T-cell (primary cell): Measurements from ENCODE around the gene DDX10. TPM values are rescaled to one million over a fixed set of nuclear protein-coding genes. Genes with fewer than 3 reads are reported as not detected.
A peak's percentile ranks its signal among the peaks of the same experiment; 100 is the strongest.

ENCODE experiments used
- ATAC-seq, 4 experiments: fragments of 200-7000 bp in 3 of 4; fragments of 150-1000 bp in 1 of 4; cut with Tn5 transposase; replicated peaks in 1 of 4; 1 replicate in 3 of 4; 2 replicates in 1 of 4; pipeline ENCODE4 v1.10.0; 2021; ENCODE audit warnings: moderate library complexity in 3 of 4, mild to moderate bottlenecking in 2 of 4, moderate number of reproducible peaks in 1 of 4
- CTCF ChIA-PET, 2 donors: fragments of 300-600 bp; sonication (Branson Sonifier 250); formaldehyde crosslinking; loops; one replicate each; lab custom pipeline; 2022; ENCODE audit warnings: antibody characterized with exemption in 2 of 2; lab: Charles Lee
- POLR2A ChIA-PET, 2 donors: fragments of 300-600 bp; sonication (Branson Sonifier 250); formaldehyde crosslinking; loops; one replicate each; lab custom pipeline; 2022; ENCODE audit warnings: antibody characterized with exemption in 2 of 2; lab: Charles Lee
- DNase-seq, 35 experiments: peaks; one replicate each; pipeline versions ENCODE4 v3.0.0 to v3.0.0-alpha.2; 2013 to 2023
- H3K27ac ChIP-seq: one replicate; pipeline ENCODE4 v1.5.1; 2013; ENCODE audit warnings: low read length
- H3K27me3 ChIP-seq, 2 experiments: replicated peaks in 1 of 2; 1 replicate in 1 of 2; 2 replicates in 1 of 2; pipeline versions ENCODE4 v1.6.1 to v1.7.0; 2013; ENCODE audit warnings: low read length in 1 of 2, mixed read lengths in 1 of 2; ENCODE audit not compliant: control insufficient read depth in 2 of 2, insufficient read depth in 2 of 2; ENCODE audit errors: extremely low read depth in 1 of 2
- H3K36me3 ChIP-seq, 2 donors: 1 replicate in 1 of 2; 2 replicates in 1 of 2; pipeline versions ENCODE4 v1.6.1 to v1.7.0; 2013; ENCODE audit warnings: low read length in 1 of 2; ENCODE audit not compliant: control insufficient read depth in 2 of 2, insufficient read depth in 1 of 2; ENCODE audit errors: extremely low read depth in 1 of 2
- H3K4me1 ChIP-seq, 2 experiments: 1 replicate in 1 of 2; 2 replicates in 1 of 2; pipeline versions ENCODE4 v1.6.1 to v1.7.0; 2013; ENCODE audit warnings: low read length in 2 of 2, mixed read lengths in 1 of 2; ENCODE audit not compliant: insufficient read depth in 2 of 2, control insufficient read depth in 1 of 2; ENCODE audit errors: extremely low read depth in 1 of 2
- H3K4me3 ChIP-seq, 2 donors: 1 replicate in 1 of 2; 2 replicates in 1 of 2; pipeline versions ENCODE4 v1.5.1 to v1.7.0; 2013; ENCODE audit warnings: mild to moderate bottlenecking in 2 of 2, low read length in 1 of 2, moderate library complexity in 1 of 2; ENCODE audit not compliant: control insufficient read depth in 1 of 2; ENCODE audit errors: extremely low read depth in 1 of 2
- H3K9me3 ChIP-seq: 2 replicates; pipeline ENCODE4 v1.7.0; 2013
- H3K27ac Mint-ChIP-seq, 2 donors: one replicate each; pipeline ENCODE4 v1.8.0; 2020 to 2021; ENCODE audit warnings: mild to moderate bottlenecking in 2 of 2, mixed read lengths in 2 of 2
- H3K27me3 Mint-ChIP-seq, 2 donors: one replicate each; pipeline ENCODE4 v1.8.0; 2021 to 2022; ENCODE audit warnings: mixed read lengths in 2 of 2
- H3K36me3 Mint-ChIP-seq: one replicate; pipeline ENCODE4 v1.8.0; 2021; ENCODE audit warnings: mixed read lengths
- H3K4me1 Mint-ChIP-seq, 3 donors: one replicate each; pipeline ENCODE4 v1.8.0; 2020 to 2022; ENCODE audit warnings: mixed read lengths in 3 of 3, mild to moderate bottlenecking in 1 of 3
- H3K4me3 Mint-ChIP-seq, 3 donors: one replicate each; pipeline ENCODE4 v1.8.0; 2020 to 2022; ENCODE audit warnings: mild to moderate bottlenecking in 3 of 3, mixed read lengths in 3 of 3, moderate library complexity in 3 of 3
- H3K9me3 Mint-ChIP-seq, 3 donors: one replicate each; pipeline ENCODE4 v1.8.0; 2020 to 2022; ENCODE audit warnings: mixed read lengths in 3 of 3
- WGBS: methylation state at CpG from one replicate; pipeline ENCODE4 v1.1.5; 2013; ENCODE audit warnings: missing lambda C conversion rate; ENCODE audit not compliant: insufficient coverage; 5-methylcytosine and 5-hydroxymethylcytosine counted together
- total RNA-seq, 35 experiments: library from RNA in 6 of 35; stranded (reverse) in 6 of 35; fragments of 120-200 nt in 1 of 35; gene quantifications; one replicate each; pipeline versions ENCODE4 v1.2.1 to v1.2.4 and lab custom pipeline; 2013 to 2026

DDX10 gene
- total RNA-seq, 5 donors from 2014 or later (not counting 1 experiment from before 2014, with no cell fraction given), result 23.5 to 30.0 (median 27.0) TPM

GRCh38 chr11:108666373-108666772 lies 1.5 kb downstream of the DDX10 start:
- no peak overlapping the region for H3K27ac Mint-ChIP-seq

GRCh38 chr11:108669286-108669685 lies 4.4 kb downstream of the DDX10 start:
- H3K36me3 Mint-ChIP-seq, result peaks cover 22% of the 10 kb centered on the region
- 100% methylated on average over 1 of the region's 2 CpGs for WGBS
- no peak overlapping the region for H3K4me3 Mint-ChIP-seq
- Histone ChIP-seq H3K27ac (no peak overlapping the region), H3K27me3 (no peaks in the 10 kb centered on the region), H3K36me3 (peaks cover 0 to 8% of the 10 kb centered on the region in 2 donors), H3K9me3 (no peaks in the 10 kb centered on the region), H3K4me3 (no peak overlapping the region), H3K4me1 (peaks cover 14 to 18% of the 10 kb centered on the region in 2 experiments)
- no peaks in the 10 kb centered on the region for H3K27me3 Mint-ChIP-seq
- peaks cover 62 to 69% (median 65%) of the 10 kb centered on the region in 3 donors for H3K4me1 Mint-ChIP-seq
- no peak for ATAC-seq
- H3K27ac Mint-ChIP-seq, result no peak overlapping the region
- POLR2A ChIA-PET, result interaction anchor here in 1 of 2 donors (0.9 kb wide), 1 partner anchor 11 kb away, joined by 3 read pairs; no protein-coding TSS in a partner anchor
- no peak for DNase-seq
- H3K9me3 Mint-ChIP-seq, result no peaks in the 10 kb centered on the region
- CTCF ChIA-PET, result interaction anchor here in 1 of 2 donors (1.1 kb wide), 1 partner anchor 16 kb away, joined by 3 read pairs; no protein-coding TSS in a partner anchor

More at GRCh38 chr11:108666373-108666772, 1.5 kb downstream of the DDX10 start:
- H3K27me3 ChIP-seq, result no peaks in the 10 kb centered on the region
- H3K4me3 Mint-ChIP-seq, result peak overlapping the region; percentile 93 to 100 (median 100)
- CTCF ChIA-PET, result interaction anchor here (0.9 to 1.0 kb wide), 2 partner anchors 10 to 17 kb away, joined by 3 to 4 read pairs; no protein-coding TSS in a partner anchor
- H3K36me3 ChIP-seq, result peaks cover 0 to 5% of the 10 kb centered on the region in 2 donors
- H3K9me3 Mint-ChIP-seq, result no peaks in the 10 kb centered on the region
- H3K4me1 Mint-ChIP-seq, result peaks cover 51 to 57% (median 53%) of the 10 kb centered on the region in 3 donors
- H3K4me1 ChIP-seq, result peaks cover 15 to 23% of the 10 kb centered on the region in 2 experiments
- H3K9me3 ChIP-seq, result no peaks in the 10 kb centered on the region
- H3K27ac ChIP-seq, result no peak overlapping the region
- no peaks in the 10 kb centered on the region for H3K27me3 Mint-ChIP-seq
- ATAC-seq (no peak), DNase-seq (no peak)
- H3K4me3 ChIP-seq, result no peak overlapping the region
- POLR2A ChIA-PET, result interaction anchor here in 1 of 2 donors (0.8 kb wide), 1 partner anchor 442 kb away, joined by 4 read pairs; no protein-coding TSS in a partner anchor
- WGBS, result 83% methylated on average over 4 of the region's 7 CpGs
- peaks cover 17% of the 10 kb centered on the region for H3K36me3 Mint-ChIP-seq

DNA sequence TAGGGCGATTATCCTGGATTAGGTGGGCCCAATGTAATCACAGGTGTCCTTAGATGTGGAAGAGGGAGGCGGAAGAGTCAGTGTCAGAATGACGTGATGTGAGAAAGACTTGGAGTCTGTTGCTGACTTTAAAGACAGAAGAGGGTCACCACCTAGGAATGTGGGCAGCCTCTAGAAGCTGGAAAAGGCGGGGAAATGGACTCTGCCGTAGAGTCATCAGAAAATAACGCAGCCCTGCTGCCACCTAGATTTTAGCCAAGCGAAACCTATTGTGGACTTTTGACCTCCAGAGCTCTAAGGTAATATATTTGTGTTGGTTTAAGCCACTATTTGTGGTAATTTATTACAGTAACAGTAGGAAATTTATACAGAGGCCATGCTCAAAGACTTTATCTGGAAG lies 4.8 kb downstream of the DDX10 start:
- H3K9me3 Mint-ChIP-seq, result no peaks in the 10 kb centered on the region
- Histone ChIP-seq H3K4me1 (peaks cover 13 to 14% of the 10 kb centered on the region in 2 experiments), H3K27ac (no peak overlapping the region), H3K27me3 (no peaks in the 10 kb centered on the region), H3K36me3 (peaks cover 0 to 8% of the 10 kb centered on the region in 2 donors), H3K4me3 (no peak overlapping the region), H3K9me3 (no peaks in the 10 kb centered on the region)
- ChIA-PET POLR2A (interaction anchor here (0.6 to 0.9 kb wide), 2 partner anchors 12 to 63 kb away, joined by 3 to 4 read pairs; no protein-coding TSS in a partner anchor), CTCF (interaction anchor here in 1 of 2 donors (1.1 kb wide), 1 partner anchor 16 kb away, joined by 3 read pairs; no protein-coding TSS in a partner anchor)
- H3K27me3 Mint-ChIP-seq, result no peaks in the 10 kb centered on the region
- H3K27ac Mint-ChIP-seq, result no peak overlapping the region
- H3K4me1 Mint-ChIP-seq, result peaks cover 59 to 65% (median 60%) of the 10 kb centered on the region in 3 donors
- DNase-seq, result no peak
- ATAC-seq, result no peak
- H3K4me3 Mint-ChIP-seq, result no peak overlapping the region
- 93% methylated on average over 7 of the region's 7 CpGs for WGBS
- H3K36me3 Mint-ChIP-seq, result peaks cover 23% of the 10 kb centered on the region

- ChIA-PET CTCF (interaction anchor here in 1 of 2 donors (0.6 kb wide), 1 partner anchor 37 kb away, joined by 3 read pairs; no protein-coding TSS in a partner anchor), POLR2A (interaction anchor here in 1 of 2 donors (0.6 kb wide), 1 partner anchor 63 kb away, joined by 4 read pairs; no protein-coding TSS in a partner anchor)
- H3K4me1 Mint-ChIP-seq, result peaks cover 55 to 62% (median 55%) of the 10 kb centered on the region in 3 donors
- H3K4me3 Mint-ChIP-seq, result no peak overlapping the region
- H3K27me3 ChIP-seq, result no peaks in the 10 kb centered on the region
- no peak for ATAC-seq
- H3K4me3 ChIP-seq, result no peak overlapping the region
- H3K36me3 Mint-ChIP-seq, result peaks cover 30% of the 10 kb centered on the region
- H3K4me1 ChIP-seq, result peaks cover 11 to 13% of the 10 kb centered on the region in 2 experiments
- H3K9me3 ChIP-seq, result no peaks in the 10 kb centered on the region
- WGBS, result 100% methylated on average over 4 of the region's 4 CpGs
- H3K27me3 Mint-ChIP-seq, result no peaks in the 10 kb centered on the region
- H3K9me3 Mint-ChIP-seq, result no peaks in the 10 kb centered on the region
- peaks cover 1 to 13% of the 10 kb centered on the region in 2 donors for H3K36me3 ChIP-seq
- H3K27ac Mint-ChIP-seq, result no peak overlapping the region
- H3K27ac ChIP-seq, result no peak overlapping the region
- no peak for DNase-seq
These were observed 5.6 kb downstream of the DDX10 start for GRCh38 chr11:108670451-108670850.

- Histone ChIP-seq H3K4me3 (no peak overlapping the region), H3K9me3 (no peaks in the 10 kb centered on the region), H3K36me3 (peaks cover 9 to 26% of the 10 kb centered on the region in 2 donors), H3K27me3 (no peaks in the 10 kb centered on the region), H3K4me1 (peaks cover 0 to 5% of the 10 kb centered on the region in 2 experiments), H3K27ac (no peak overlapping the region)
- no peak overlapping the region for H3K4me3 Mint-ChIP-seq
- H3K9me3 Mint-ChIP-seq, result no peaks in the 10 kb centered on the region
- H3K36me3 Mint-ChIP-seq, result peaks cover 43% of the 10 kb centered on the region
- ATAC-seq (no peak), DNase-seq (no peak)
- no peak overlapping the region for H3K27ac Mint-ChIP-seq
- WGBS, result no CpG with 5 or more reads among the region's 3 CpGs
- CTCF ChIA-PET, result interaction anchor here in 1 of 2 donors (0.7 kb wide), 1 partner anchor 270 kb away, joined by 6 read pairs; no protein-coding TSS in a partner anchor
- H3K4me1 Mint-ChIP-seq, result peaks cover 39 to 45% (median 39%) of the 10 kb centered on the region in 3 donors
- POLR2A ChIA-PET, result interaction anchor here in 1 of 2 donors (0.6 kb wide), 1 partner anchor 174 kb away, joined by 9 read pairs; no protein-coding TSS in a partner anchor
- H3K27me3 Mint-ChIP-seq, result no peaks in the 10 kb centered on the region
These were observed 7.2 kb downstream of the DDX10 start for GRCh38 chr11:108672113-108672512.

DNA sequence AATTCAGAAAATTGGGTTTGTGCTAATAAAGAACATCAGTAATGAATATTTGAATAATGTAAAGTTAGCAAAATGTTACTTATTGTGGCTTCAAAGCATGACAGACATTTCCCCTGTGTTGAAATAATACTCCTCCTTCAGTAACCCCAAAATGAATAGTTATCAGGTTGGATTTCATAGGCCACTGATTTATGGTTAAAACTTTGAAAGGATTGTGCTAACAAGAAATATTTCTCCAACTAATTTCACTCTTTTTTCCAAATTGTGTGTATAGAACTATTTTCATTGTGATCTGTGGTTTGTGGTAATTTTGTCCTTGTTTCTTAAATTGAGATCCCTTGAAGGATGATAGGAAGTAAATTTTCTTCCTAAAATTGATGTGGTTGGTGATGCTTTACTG lies 7.9 kb downstream of the DDX10 start:
- Mint-ChIP-seq H3K4me1 (peaks cover 32 to 39% (median 32%) of the 10 kb centered on the region in 3 donors), H3K36me3 (peaks cover 45% of the 10 kb centered on the region), H3K27ac (no peak overlapping the region), H3K27me3 (no peaks in the 10 kb centered on the region), H3K9me3 (no peaks in the 10 kb centered on the region), H3K4me3 (no peak overlapping the region)
- Histone ChIP-seq H3K36me3 (peaks cover 9 to 28% of the 10 kb centered on the region in 2 donors), H3K27me3 (no peaks in the 10 kb centered on the region), H3K4me1 (no peaks in the 10 kb centered on the region), H3K27ac (no peak overlapping the region), H3K9me3 (no peaks in the 10 kb centered on the region), H3K4me3 (no peak overlapping the region)
- CTCF ChIA-PET, result no interaction called here
- DNase-seq, result no peak
- ATAC-seq, result no peak
- POLR2A ChIA-PET, result no interaction called here
